Frontal cortex (tissue), 1 donor: ENCODE measurements around the gene SH3D19. TPM values are rescaled to one million over a fixed set of nuclear protein-coding genes. Genes with fewer than 3 reads are reported as not detected.

Source experiments
- small RNA-seq: library from RNA; depleted of rRNA; stranded (forward); fragments of <200 nt; gene quantifications from one replicate; pipeline ENCODE3, GENCODE V24; 2014
- total RNA-seq: library from RNA; depleted of rRNA; stranded (reverse); fragments of >200 nt; gene quantifications from one replicate; pipeline ENCODE4 v1.2.3, GENCODE V29; 2014

Gene SH3D19
- total RNA-seq, 1 donor from 2014 or later = 8.2 TPM

Small RNAs within 50 kb of the gene (small RNA-seq; reads per million reads assigned to genes)
- gene AC104819.2 (not detected), gene RNU6-1282P (not detected), gene SNORD73A (not detected), gene SNORD73B (1.2 reads per million, percentile 72 among the genes with 10 or more reads in this experiment)

Other genes starting within 250 kb of the SH3D19 start
- gene RPS3A, start 226.0 kb downstream of the SH3D19 start, total RNA-seq = 4,290 TPM
- gene PRSS48, start 48.4 kb downstream of the SH3D19 start, total RNA-seq = not detected
- 2.0 TPM for gene FHIP1A, start 83.6 kb upstream of the SH3D19 start, total RNA-seq